GM18526 (cell line): ENCODE measurements around the gene ATP5F1E.

Experiments
- POLR2A ChIP-seq: IDR thresholded peaks from 3 replicates; pipeline ENCODE4 v1.6.1; 2011; ENCODE audit not compliant: insufficient read length; ENCODE audit errors: extremely low read depth

The ATP5F1E gene

DNA sequence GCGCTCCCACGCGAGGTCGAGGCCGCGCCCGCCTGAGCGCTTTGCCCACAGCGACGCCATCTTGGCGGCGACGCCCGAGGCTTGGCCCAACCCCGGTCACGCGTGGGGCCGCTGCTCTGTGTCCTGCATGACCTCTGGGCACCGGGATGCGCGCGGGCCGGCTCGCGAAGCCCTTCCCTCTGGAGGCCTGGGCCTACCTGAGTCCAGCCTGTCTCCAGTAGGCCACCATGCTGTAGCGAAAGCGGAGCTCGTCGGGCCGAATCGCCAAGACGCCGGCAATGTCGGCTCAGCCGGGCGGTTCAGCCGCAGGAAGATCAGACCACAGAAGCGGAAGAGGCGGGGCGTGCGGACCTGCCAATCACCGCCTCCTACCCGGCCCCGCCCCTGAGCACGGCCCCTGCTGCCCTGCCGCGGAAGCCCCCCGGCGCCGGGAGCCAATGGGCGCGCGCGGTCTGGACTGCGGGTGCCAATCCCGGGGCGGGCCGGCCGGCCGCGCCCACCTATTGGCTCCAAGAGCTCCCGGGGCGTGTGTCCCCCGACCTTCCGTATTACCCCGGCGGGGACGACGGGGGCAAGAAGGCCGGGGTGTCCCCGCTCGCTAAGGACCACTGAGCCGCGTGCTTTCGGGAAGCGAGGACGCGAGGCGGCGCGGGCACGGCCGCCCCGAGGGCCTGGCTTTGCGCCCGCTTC lies at the start of gene ATP5F1E:
Gene ATP5F1E (minus strand): TSS at position 313 of the 690 bp plus-strand sequence. CDS start 84 bp downstream, at position 229.
- TF ChIP-seq POLR2A: peak; percentile 92

DNA sequence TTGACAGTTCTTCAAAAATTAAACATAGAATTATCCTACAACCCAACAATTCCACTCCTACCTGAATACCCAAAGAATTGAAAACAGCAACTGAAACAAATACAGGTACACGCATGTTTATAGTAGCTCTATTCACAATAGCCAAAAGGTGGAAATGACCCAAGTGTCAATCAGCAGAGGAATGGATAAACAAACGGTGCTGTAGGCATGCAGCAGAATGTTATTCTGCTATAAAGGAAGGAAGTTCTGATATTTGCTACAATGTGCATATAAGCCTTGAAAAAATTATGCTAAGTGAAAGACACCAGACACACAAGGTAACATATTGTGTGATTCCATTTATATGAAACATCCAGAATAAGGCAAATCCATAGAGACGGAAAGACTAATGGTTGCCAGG lies 48.9 kb upstream of the ATP5F1E start:
- TF ChIP-seq POLR2A: no peak

DNA sequence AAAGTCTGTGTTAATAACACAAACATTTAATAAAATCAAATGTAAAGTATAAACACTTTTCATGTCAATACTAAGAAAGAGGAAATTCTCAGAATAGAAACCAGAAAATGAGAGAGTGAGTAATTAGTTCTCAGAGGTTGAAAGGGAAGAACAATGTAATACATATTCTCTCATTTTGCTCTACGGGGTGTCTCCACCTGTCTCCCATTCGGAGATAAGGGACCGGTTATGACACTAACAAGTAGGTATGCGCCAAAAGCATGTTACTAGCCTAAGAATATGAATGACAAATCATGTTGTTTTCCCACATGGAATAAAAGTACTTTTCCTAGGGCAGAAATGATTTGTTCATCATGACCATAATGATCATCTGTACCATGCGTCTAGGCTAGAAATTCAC lies 46.1 kb upstream of the ATP5F1E start:
- no peak for TF ChIP-seq POLR2A

DNA sequence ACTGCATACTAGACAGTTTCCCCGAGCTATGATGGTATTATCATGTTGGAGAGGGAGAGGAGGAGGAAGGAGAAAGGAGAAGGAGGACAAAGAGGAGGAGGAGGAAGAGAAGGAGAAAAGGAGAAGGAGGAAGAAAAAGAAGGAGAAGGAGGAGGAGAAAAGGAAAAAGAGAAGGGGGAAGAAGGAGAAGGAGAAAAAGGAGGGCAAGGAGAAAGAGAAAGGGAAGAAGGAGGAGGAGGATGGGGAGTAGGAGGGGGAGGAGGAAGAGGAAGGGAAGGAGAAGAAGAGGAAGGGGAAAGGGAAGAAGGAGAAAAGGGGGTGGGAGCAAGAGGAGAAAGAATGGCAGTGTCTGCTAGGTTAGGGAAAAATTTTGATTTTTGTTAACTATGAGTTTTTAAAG lies 45.6 kb upstream of the ATP5F1E start:
- TF ChIP-seq POLR2A: no peak

DNA sequence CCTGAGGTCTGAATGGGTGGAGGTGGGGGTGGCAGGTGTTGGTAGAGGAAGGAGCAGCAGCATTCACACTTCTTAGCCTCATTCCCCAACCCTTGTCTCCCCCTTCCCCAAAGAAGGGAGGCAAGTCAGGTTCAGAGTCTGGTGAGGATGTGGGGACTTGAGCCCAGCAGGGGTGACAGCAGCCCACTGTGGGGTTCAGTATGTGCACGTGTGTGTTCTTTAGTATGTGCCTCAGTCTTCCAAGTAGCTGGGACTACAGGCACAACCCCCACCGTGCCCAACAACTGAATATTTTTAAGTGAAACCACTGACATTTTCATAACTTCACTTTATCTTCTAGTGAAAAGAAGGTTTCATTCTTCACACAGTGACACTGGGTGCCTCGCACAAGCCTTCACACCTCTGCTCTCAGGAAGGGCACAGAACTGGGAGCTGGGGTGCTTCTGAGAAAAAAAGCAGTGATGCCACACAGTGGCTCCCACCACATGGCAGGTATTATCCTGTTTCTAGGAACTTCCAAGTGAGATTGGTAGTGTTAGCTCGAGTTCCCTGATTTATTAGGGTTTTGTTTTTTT lies 43.9 kb upstream of the ATP5F1E start:
- no peak for TF ChIP-seq POLR2A

DNA sequence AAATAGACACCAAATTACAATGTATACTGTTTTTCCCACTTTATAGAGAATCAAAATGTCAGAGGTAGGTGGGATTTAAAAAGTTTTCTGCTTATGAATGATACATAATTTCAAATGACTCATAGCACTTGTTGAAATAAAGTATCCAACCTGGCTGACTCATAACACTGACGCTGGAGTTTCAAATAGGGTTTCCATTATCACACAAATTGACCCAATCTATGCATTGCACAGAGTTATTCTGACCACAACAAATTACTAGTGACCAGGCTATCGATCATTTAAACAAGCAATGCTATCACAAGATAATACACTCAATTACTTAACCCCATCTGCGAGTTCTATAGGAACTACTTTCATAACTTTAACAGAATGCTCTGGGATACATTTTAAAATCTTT lies 42.3 kb upstream of the ATP5F1E start:
- no peak for TF ChIP-seq POLR2A

DNA sequence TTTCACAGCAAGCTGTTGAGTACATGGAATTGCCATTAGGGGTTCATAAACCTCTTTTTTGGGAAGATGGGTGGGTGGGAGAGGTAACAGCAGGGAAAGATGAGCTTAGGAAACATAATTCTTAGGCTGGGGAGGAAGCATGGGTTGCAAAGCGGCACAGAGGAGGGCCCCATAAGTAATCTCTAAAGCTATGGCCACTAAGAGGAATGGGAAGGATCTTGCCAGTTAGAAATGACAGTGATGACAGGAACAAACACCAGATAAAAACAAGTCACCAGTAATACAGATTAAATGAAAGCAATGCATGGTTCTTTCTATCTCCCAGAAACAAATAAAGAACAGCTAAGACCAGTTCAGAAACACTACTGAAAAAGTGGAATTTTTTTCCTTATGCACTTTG lies 41.4 kb upstream of the ATP5F1E start:
- no peak for TF ChIP-seq POLR2A

DNA sequence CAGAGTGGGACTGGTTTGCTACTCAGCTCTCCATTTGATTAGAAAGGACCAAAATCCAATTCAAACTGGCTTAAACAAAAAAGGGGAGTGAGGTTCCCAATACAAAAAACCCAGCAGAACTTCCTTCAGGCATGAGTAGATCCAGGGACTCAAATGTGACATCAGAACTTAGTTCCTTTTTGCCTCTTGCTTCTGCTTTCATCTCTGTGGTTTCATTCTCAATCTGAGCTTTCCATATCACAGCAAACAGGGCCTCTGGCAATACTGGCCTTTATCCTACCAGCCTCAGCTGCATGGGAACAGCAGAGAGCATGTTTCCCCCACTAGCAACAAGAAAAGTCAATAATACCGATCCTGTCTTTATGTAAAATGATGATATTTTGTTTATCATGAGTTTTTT lies 39.1 kb upstream of the ATP5F1E start:
- no peak for TF ChIP-seq POLR2A

DNA sequence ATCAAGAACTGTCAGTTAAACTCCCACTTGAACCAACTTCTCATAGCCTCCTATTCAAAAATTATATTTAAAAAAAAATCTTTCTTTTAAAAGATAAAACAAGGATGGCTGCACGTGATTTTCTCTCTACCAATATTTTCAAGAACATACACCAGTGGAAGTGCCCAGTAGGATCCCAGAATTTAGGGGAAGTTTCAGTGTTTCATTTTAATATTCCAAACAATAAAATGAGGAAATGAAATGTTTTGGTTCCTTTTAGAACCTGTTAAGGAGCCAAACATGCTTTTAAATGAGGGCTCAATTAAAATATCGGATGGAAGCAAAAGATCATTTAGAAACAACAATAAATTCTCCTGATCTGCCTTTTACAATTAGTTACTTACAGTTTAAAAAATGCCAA lies 36.9 kb upstream of the ATP5F1E start:
- no peak for TF ChIP-seq POLR2A

DNA sequence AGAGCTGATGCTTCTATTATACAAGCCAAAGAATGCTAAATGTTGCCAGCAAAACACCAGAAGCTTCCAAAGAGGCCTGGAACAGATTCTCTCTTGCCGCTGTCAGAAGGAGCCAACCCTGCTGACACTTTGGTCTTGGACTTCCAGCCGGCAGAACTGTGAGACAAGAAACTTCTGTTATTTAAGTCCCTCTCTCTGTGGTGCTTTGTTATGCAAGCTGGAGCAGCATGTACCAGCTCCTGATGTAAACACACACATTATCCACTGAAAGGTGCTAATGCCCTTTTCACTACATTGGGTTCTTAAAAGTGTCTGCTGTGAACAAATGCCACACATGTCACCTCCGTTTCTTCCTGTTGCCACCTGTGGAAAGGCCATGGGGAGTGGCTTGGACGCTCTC lies 36.4 kb upstream of the ATP5F1E start:
- TF ChIP-seq POLR2A: no peak

DNA sequence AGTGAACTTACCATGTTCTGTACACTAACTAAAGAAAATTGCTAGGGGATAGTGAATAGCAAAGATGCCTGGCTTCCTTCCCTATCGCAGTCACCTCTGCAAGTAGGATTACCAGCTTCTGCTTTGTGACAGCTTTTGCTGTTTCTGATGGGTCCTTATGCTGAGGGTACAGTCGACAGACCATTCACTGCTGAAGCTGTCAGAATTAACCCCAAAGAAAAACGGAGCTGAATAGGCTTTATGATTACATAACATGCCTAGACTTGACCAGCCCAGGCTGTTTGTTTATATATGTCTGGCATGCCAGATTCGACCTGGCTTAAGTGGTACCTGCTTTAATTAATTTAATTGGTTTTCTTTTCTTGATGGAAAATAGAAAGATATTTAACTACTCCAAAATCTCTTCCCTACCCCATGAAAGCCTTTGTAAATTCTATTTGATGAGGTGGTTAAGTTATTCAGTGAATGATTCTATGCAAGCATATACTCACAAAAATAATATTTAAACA lies 32.1 kb upstream of the ATP5F1E start:
- TF ChIP-seq POLR2A: no peak

DNA sequence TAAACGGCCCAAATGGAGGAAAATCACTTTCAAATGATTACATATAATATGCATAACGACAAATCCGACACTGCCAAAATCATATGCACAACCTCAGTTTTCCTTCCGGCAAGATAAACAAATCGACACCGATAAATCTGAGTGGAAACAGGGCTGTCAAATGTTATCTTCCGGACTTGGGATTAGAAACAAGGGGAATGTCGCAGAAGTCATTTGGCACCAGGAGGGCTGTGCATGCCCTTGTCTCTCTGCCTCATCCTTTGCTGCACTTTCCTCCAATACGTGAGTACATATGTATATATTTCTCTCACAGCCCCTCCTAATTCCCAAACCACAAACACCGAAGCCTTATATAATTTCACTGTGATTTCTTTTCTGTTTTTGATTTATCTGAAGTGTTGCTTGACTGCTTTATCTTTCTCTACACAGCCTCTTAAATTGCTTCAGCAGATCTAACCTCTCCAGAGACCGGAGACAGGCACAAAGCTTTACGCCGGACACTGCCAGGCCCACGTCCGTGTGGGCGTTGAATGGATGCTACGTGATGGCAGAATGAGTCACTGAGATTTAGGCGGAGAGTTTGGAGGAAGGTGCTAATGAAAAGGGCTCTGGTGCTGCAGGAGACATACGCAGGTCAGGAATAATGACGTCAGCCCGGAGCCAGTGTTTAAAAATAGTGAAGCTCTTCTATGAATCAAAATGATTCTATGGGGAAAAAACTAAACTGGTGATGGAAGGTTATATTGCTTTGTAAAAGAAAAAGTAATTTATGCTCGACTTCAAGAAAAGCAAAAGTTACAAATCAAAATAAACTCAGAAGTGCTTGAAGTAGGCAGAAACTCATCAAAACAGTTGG lies 31.5 kb upstream of the ATP5F1E start:
- TF ChIP-seq POLR2A: no peak

DNA sequence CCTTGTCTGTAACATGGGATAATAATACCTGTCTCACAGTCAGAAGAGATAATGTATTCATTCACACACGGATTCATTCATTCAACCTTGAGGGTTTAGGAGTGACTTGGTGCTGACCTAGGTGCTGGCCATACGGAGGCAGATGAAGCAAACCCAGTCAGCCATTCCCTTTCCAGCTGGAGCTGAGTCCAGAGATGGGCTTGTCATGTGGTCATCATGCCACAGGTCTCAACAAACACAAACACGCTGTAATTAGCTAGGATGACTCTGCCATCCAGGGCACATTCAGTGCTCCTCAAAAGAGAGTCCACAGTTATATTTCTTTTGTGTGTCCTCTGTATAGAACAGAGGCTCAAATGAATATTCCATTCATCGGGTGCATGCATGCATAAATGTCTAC lies 29.9 kb upstream of the ATP5F1E start:
- no peak for TF ChIP-seq POLR2A

DNA sequence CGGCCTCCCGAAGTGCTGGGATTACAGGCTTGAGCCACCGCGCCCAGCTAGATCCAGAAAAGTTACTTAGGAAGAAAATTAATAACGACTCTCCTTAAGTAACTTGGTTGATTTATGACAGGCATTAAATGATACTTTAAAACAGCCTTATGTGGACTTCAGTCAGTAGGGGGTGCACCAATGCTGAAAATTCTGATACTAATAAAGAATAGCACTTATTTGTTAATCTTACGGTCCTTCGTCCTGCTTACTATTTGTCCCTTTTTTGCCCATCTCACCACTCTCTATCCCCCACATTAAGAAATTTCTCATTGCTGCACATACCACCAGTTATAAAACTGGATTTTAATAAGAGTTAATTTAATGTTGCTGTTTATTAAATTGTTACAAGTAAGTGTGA lies 23.2 kb upstream of the ATP5F1E start:
- TF ChIP-seq POLR2A: no peak

DNA sequence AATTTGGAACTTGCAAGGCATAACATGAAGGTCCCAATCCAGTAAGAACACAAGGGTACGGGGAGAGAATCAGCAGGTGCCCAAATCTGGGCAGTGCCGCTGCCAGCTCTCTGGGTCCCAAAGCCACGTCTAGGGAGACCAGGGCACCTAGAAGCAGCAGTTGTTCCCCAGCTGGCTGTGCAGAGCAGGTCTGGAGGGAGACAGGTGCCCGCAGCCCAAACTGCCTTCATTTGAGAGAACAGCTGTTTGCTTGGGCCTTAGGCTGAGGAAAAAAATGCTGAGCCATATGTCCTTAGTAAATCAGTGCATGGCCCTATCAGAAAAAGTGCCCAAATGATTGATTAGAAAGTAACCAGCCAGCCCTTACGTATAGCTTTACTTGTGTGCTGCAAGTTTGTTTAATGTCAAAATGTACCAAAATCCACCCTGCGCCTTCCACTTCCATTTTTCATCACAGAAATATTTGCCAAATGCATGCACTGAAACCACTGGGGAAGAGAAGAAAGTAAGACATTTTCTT lies 19.6 kb upstream of the ATP5F1E start:
- no peak for TF ChIP-seq POLR2A

DNA sequence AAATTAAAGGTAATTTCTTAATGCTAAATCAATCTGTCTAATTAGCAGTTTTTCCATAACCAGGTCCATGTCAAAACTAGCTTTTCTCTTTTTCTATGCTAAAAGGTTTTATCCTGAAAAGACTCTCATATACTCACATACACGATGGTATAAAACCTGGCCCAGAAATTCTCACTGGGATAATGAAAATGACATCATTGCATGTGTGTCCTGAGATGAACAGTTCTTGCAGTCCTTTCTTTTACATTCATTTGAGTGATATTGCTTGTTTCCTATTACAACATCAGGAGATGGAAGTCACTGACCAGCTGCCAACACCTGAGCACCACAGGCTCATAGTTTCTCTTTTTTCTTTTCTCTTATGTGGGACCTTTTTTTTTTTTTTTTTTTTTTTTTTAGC lies 18.3 kb upstream of the ATP5F1E start:
- TF ChIP-seq POLR2A: no peak
